LNCAP (cell line): ENCODE measurements around the gene HLF.

ENCODE experiments used
- TF ChIP-seq, protein P1 (sequence below): fragments of 450-650 bp; IDR thresholded peaks from 2 replicates; pipeline ENCODE4 v1.5.1; 2017; ENCODE audit warnings: mild to moderate bottlenecking

The HLF gene

DNA sequence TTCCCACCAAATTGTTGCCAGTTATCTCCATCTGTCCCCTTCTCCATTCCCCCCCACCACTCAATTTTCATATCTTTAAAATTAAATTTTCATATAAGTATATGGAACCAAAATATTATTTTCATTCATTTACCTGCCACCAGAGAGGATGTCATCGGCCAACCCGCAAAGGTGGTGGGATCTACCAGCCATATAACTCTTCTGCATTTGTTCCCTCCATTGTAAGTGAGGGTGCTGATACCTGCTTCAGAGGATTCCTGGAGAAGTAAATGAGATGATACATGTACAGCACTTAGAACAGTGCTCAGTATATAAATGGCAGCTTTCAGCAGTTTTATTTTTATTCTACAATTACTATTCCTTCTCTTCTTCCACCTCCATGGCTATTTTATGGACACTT lies 15.0 kb downstream of the HLF start:
- TF ChIP-seq, protein P1, sequence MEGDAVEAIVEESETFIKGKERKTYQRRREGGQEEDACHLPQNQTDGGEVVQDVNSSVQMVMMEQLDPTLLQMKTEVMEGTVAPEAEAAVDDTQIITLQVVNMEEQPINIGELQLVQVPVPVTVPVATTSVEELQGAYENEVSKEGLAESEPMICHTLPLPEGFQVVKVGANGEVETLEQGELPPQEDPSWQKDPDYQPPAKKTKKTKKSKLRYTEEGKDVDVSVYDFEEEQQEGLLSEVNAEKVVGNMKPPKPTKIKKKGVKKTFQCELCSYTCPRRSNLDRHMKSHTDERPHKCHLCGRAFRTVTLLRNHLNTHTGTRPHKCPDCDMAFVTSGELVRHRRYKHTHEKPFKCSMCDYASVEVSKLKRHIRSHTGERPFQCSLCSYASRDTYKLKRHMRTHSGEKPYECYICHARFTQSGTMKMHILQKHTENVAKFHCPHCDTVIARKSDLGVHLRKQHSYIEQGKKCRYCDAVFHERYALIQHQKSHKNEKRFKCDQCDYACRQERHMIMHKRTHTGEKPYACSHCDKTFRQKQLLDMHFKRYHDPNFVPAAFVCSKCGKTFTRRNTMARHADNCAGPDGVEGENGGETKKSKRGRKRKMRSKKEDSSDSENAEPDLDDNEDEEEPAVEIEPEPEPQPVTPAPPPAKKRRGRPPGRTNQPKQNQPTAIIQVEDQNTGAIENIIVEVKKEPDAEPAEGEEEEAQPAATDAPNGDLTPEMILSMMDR, result no peak

DNA sequence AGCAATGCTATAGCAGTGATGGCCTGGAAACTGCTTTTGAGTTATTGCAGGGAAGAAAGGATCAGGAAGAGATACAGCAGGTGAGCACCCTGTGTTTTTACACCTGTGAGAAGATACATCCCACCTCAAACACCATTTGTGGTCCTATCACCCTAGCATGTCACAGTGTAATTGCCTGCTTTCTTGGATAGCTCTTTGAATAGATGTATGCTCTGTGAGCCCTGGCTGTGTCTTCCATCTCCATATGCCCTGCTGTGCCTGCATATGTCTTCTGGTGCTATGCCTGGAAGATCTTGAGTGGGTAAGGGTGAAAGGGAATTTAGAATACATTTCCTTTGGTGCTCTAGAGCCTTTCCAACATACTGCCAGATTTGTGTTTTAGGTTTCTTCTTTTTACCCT lies 15.5 kb downstream of the HLF start:
- TF ChIP-seq, protein P1, result no peak

DNA sequence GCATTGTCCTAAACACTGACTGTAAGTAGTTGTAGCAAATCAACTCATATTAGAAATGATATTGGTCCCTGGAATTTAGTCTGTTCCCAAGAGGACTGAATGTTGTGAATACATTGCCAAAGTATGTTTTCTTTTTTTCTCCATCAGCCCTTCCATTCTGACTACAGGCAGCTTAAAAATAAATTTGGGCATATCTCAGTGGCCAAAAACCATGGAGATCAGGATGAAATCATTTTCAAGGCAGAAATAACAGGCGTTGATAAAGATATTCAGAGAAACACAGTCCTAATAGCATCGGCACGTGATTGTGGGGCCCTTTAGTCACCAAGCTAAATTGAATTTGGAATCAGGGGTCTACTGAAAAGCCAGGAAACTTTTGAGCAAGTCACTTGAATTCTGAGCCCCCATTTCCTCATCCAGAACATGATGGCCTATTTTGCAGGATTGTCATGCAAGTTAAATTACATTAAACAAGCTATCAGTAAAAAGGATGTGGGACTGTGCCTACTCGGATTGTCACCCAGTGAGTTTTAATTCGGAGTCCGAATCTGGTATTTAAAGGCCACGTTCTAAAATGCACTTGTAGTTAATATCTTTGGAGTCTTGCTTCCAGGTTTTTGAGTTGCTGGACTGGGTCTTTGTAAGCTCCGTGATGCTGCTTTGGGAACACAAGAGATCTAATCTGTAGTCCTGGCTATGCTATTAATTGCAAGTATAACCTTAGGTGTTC lies 17.1 kb downstream of the HLF start:
- TF ChIP-seq, protein P1, result no peak

DNA sequence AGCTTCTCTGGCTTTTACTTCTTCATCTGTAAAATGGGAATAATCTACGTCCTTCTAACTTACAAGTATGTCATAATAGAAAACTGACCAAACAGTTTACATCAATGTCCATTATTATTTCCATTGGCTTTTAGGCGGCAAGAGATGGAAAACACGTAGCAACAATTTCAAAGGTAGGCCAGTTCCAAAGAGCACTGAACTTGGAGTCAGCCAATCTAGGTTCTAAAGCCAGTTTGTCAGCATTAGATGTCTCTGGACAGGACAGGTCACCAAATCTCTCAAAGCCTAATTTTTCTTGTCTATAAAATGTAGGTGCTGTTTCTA lies 17.6 kb downstream of the HLF start:
- TF ChIP-seq, protein P1, result no peak

DNA sequence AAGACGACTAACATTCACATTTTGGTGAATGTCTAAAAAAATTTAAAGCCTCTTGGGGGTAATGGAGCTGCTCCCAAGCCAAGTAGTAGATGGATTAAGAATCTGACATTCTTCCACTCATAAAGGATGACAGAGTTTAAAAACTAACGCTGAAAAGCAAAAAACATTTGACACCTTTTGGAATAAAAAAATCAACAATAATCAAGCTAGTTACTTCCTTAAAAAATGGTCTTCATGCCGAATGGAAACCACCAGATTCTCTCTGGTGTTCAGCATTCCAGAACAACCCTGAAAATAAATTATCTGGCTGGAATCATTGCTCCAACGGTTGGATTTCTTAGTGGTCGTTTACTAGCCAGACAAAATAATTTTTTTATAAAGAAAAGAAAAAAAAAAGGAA lies 18.0 kb downstream of the HLF start:
- TF ChIP-seq, protein P1, result no peak

DNA sequence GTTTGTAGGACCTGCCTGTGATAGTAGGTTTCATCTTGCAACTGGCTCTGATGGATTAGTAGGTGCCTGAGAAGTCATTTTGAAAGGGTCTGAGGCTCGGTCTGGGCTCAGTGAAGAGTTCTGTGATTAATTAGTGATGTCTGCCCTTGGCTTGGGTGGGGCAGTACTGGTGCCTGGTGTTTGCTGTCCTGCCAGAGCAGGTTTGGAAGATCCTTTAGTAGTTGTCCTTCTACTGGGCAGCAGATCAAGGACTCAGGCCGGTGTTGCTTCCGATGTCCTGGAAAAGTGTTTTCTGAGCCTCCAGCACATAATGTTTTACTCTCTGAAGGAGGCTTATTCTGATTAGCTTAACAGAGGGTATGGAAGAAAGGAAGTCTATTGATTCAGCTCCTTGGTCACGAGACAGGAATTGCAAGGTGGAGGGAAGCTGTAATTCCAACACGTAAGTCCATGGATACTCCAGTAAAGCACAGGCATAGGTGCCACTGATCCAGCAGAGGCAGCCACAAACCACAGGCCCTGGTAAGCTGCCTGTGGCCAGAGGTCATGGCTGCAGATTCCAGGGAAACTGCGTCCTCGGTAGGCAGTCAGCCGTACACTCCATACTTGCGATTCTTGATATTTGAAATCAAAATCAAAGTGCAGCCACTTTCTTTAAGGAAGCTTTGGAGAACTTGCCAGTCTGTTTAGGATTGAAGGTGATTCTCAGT lies 18.7 kb downstream of the HLF start:
- TF ChIP-seq, protein P1, result no peak

DNA sequence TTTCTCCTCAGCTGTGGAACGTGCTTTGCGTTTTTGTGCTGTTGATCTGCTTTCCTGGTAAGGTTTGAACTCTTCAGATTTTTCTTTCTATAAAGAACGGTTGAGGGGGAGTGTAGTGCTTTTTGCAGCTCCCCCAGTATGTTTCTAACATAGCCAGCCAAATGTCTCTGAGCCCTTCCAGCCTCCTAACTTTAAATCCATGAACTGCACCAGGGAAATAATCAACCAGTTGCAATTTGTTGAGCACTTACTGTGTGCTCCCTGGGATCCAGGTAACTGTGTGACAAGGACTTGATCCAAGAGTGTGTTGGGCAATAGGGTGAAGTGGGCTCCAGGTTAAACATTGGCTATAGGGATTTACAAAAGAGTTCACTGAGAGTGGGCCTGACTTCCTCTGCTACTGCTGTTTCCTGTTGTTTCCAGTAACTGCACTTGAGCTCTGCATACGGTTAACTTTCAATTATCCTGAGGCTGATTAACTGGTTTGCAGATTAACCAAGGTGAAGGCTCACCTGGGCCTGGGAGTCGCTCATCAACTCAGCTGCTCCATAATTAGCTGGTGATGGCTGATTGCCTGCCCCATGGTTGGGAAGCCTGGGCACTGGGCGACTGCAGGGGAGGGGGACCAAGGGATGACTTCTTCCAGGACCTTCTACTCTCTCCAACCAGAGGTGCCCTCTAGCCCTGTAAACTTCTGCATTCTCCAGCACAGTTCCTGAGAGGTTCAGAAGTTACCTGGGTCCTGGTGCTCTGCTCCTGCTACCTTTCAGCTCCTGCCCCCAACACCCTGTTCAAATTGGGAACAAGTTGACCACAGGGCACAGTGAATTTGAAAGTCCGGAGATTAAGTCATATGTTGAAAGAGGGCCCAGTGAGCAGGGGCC lies 19.5 kb downstream of the HLF start:
- TF ChIP-seq, protein P1, result no peak
